22Rv1 (cell line): ENCODE data around the gene CALML5.

Experiments
- CTCF ChIP-seq: fragments of 450-650 bp; IDR thresholded peaks from 2 replicates; pipeline ENCODE4 v1.5.1; 2017; ENCODE audit warnings: mild to moderate bottlenecking
- ZFX ChIP-seq: fragments of 450-650 bp; IDR thresholded peaks from 2 replicates; pipeline ENCODE4 v1.6.1; 2017; ENCODE audit warnings: antibody characterized with exemption, borderline replicate concordance

- TF ChIP-seq ZFX (no peak), CTCF (no peak)
Measured at GRCh38 chr10:5534051-5534821, 34.9 kb upstream of the CALML5 start.
